PC-9 (cell line): ENCODE results near the gene ORAI2.

Experiments used
- EZH2 ChIP-seq: fragments of 200-600 bp; sonication (generic); IDR thresholded peaks from 2 replicates; pipeline ENCODE4 v1.8.0; 2017; ENCODE audit warnings: antibody characterized with exemption, low read depth
- TF ChIP-seq, protein P1 (sequence below): fragments of 200-600 bp; sonication (generic); conservative IDR thresholded peaks from 2 replicates; pipeline ENCODE4 v1.6.1; 2017; ENCODE audit warnings: mixed run types, antibody characterized with exemption, mild to moderate bottlenecking, moderate library complexity

DNA sequence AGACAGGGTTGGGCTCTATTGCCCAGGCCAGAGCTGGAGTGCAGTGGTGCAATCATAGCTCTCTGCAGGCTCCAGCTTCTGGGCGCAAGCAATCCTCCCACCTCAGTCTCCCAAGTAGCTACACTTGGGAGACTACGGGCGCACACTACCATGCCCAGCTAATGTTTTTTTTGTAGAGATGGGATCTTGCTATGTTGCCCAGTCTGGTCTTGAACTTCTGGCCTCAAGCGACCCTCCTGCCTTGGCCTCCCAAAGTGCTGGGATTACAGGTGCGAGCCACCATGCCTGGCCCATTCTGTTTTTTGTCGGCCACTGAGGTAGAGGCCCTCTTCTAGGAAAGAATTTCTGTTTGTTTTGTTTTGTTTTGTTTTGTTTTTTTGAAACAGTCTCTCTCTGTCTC lies 19.1 kb downstream of the ORAI2 start:
- TF ChIP-seq, protein P1, sequence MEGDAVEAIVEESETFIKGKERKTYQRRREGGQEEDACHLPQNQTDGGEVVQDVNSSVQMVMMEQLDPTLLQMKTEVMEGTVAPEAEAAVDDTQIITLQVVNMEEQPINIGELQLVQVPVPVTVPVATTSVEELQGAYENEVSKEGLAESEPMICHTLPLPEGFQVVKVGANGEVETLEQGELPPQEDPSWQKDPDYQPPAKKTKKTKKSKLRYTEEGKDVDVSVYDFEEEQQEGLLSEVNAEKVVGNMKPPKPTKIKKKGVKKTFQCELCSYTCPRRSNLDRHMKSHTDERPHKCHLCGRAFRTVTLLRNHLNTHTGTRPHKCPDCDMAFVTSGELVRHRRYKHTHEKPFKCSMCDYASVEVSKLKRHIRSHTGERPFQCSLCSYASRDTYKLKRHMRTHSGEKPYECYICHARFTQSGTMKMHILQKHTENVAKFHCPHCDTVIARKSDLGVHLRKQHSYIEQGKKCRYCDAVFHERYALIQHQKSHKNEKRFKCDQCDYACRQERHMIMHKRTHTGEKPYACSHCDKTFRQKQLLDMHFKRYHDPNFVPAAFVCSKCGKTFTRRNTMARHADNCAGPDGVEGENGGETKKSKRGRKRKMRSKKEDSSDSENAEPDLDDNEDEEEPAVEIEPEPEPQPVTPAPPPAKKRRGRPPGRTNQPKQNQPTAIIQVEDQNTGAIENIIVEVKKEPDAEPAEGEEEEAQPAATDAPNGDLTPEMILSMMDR = no peak
- no peak for TF ChIP-seq EZH2
